Osteocyte (in vitro differentiated cells): Measurements from ENCODE around the gene ZBTB32. TPM values are rescaled to one million over a fixed set of nuclear protein-coding genes. Genes with fewer than 3 reads are reported as not detected.

Source experiments
- DNase-seq: peaks from one replicate; pipeline ENCODE4 v3.0.0; 2021; ENCODE audit warnings: mixed read lengths; ENCODE audit not compliant: unreplicated experiment; ENCODE audit errors: extremely low spot score
- H3K27ac Mint-ChIP-seq: one replicate; pipeline ENCODE4 v1.8.0; 2021; ENCODE audit warnings: mild to moderate bottlenecking, mixed read lengths; ENCODE audit not compliant: unreplicated experiment
- H3K27me3 Mint-ChIP-seq: one replicate; pipeline ENCODE4 v1.8.0; 2021; ENCODE audit warnings: mixed read lengths; ENCODE audit not compliant: unreplicated experiment
- H3K36me3 Mint-ChIP-seq: one replicate; pipeline ENCODE4 v1.8.0; 2021; ENCODE audit warnings: mixed read lengths; ENCODE audit not compliant: unreplicated experiment
- H3K4me1 Mint-ChIP-seq: one replicate; pipeline ENCODE4 v1.8.0; 2021; ENCODE audit warnings: mixed read lengths; ENCODE audit not compliant: unreplicated experiment
- H3K4me3 Mint-ChIP-seq: one replicate; pipeline ENCODE4 v1.8.0; 2021; ENCODE audit warnings: mild to moderate bottlenecking, moderate library complexity, mixed read lengths; ENCODE audit not compliant: unreplicated experiment
- H3K9me3 Mint-ChIP-seq: one replicate; pipeline ENCODE4 v1.8.0; 2021; ENCODE audit warnings: mixed read lengths; ENCODE audit not compliant: unreplicated experiment
- CTCF ChIP-seq: fragments of 200-600 bp; sonication (generic); IDR thresholded peaks from 2 replicates; pipeline ENCODE4 v1.5.0; 2021; ENCODE audit warnings: antibody characterized with exemption, mild to moderate bottlenecking, moderate library complexity
- total RNA-seq: library from RNA; stranded (reverse); gene quantifications from 2 replicates; pipeline ENCODE4 v1.2.1, GENCODE V29; 2021

ZBTB32 gene
- total RNA-seq, 1 donor from 2014 or later = not detected

GRCh38 chr19:35736913-35737886 lies 32.8 kb downstream of the ZBTB32 start:
- H3K4me1 Mint-ChIP-seq = peaks cover 8% of the 10 kb centered on the region
- H3K4me3 Mint-ChIP-seq = no peak overlapping the region
- H3K36me3 Mint-ChIP-seq = peaks cover 35% of the 10 kb centered on the region
- H3K9me3 Mint-ChIP-seq = no peaks in the 10 kb centered on the region
- no peaks in the 10 kb centered on the region for H3K27me3 Mint-ChIP-seq
- DNase-seq = no peak
- TF ChIP-seq CTCF = no peak
- peak overlapping the region; percentile 31 for H3K27ac Mint-ChIP-seq

- DNase-seq = no peak
- peaks cover 10% of the 10 kb centered on the region for H3K4me1 Mint-ChIP-seq
- H3K9me3 Mint-ChIP-seq = no peaks in the 10 kb centered on the region
- no peak overlapping the region for H3K4me3 Mint-ChIP-seq
- TF ChIP-seq CTCF = no peak
- no peaks in the 10 kb centered on the region for H3K27me3 Mint-ChIP-seq
- H3K36me3 Mint-ChIP-seq = peaks cover 39% of the 10 kb centered on the region
- H3K27ac Mint-ChIP-seq = no peak overlapping the region
These were observed 33.9 kb downstream of the ZBTB32 start for GRCh38 chr19:35738021-35738886.

GRCh38 chr19:35738887-35739229 lies 34.5 kb downstream of the ZBTB32 start:
- Mint-ChIP-seq H3K4me1 (peaks cover 10% of the 10 kb centered on the region), H3K27ac (no peak overlapping the region), H3K36me3 (peaks cover 39% of the 10 kb centered on the region), H3K27me3 (no peaks in the 10 kb centered on the region), H3K4me3 (no peak overlapping the region), H3K9me3 (no peaks in the 10 kb centered on the region)
- DNase-seq = no peak
- no peak for TF ChIP-seq CTCF

- Mint-ChIP-seq H3K36me3 (peaks cover 33% of the 10 kb centered on the region), H3K27ac (no peak overlapping the region), H3K9me3 (no peaks in the 10 kb centered on the region), H3K27me3 (no peaks in the 10 kb centered on the region), H3K4me1 (peaks cover 13% of the 10 kb centered on the region), H3K4me3 (peak overlapping the region; percentile 84)
- no peak for TF ChIP-seq CTCF
- no peak for DNase-seq
These were observed 35.1 kb downstream of the ZBTB32 start for GRCh38 chr19:35739275-35740107.
